Chondrocyte (in vitro differentiated cells): ENCODE data around the gene PKDCC. TPM values are rescaled to one million over a fixed set of nuclear protein-coding genes. Genes with fewer than 3 reads are reported as not detected.

ENCODE experiments used
- DNase-seq: peaks from one replicate; pipeline ENCODE4 v3.0.0; 2021; ENCODE audit warnings: mixed read lengths, low spot score
- H3K27ac Mint-ChIP-seq: one replicate; pipeline ENCODE4 v1.8.0; 2021; ENCODE audit warnings: mild to moderate bottlenecking, moderate library complexity, mixed read lengths; ENCODE audit not compliant: unreplicated experiment
- H3K27me3 Mint-ChIP-seq: 2 replicates; pipeline ENCODE4 v1.8.0; 2021; ENCODE audit warnings: low read depth, mixed read lengths
- H3K36me3 Mint-ChIP-seq: 2 replicates; pipeline ENCODE4 v1.8.0; 2021; ENCODE audit warnings: low read depth, mixed read lengths
- H3K4me1 Mint-ChIP-seq: 2 replicates; pipeline ENCODE4 v1.8.0; 2021; ENCODE audit warnings: low read depth, mild to moderate bottlenecking, mixed read lengths
- H3K4me3 Mint-ChIP-seq: one replicate; pipeline ENCODE4 v1.8.0; 2021; ENCODE audit warnings: mild to moderate bottlenecking, moderate library complexity, mixed read lengths; ENCODE audit not compliant: unreplicated experiment
- H3K9me3 Mint-ChIP-seq: 2 replicates; pipeline ENCODE4 v1.8.0; 2021; ENCODE audit warnings: low read depth, mixed read lengths
- total RNA-seq: library from RNA; stranded (reverse); gene quantifications from 3 replicates; pipeline ENCODE4 v1.2.1, GENCODE V29; 2021
- TF ChIP-seq, protein P1 (sequence below): fragments of 200-600 bp; sonication (generic); IDR thresholded peaks from 2 replicates; pipeline ENCODE4 v1.5.0; 2021; ENCODE audit warnings: antibody characterized with exemption, mild to moderate bottlenecking, moderate library complexity

PKDCC gene
- total RNA-seq, 1 donor from 2014 or later: 164 TPM

DNA sequence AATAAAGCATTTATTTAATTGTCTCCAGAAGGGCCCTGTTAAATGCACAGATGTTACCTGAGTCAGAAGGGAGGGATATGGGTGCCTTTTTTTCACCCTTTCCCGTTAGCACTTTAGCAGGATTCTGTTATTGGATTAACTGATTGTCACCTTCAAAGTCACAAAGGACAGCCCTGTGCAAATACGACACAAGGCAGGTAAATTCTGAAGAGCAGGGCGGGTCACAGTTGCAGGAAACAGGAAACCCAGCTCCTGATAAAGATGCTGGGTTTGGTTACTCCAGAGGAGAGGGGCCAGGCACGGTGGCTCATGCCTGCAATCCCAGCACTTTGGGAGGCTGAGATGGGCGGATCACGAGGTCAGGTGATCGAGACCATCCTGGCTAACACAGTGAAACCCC is 11.4 kb upstream of the PKDCC start:
- Mint-ChIP-seq H3K4me3 (no peak overlapping the region), H3K27me3 (no peaks in the 10 kb centered on the region), H3K27ac (no peak overlapping the region), H3K36me3 (no peaks in the 10 kb centered on the region), H3K9me3 (no peaks in the 10 kb centered on the region), H3K4me1 (peaks cover 16% of the 10 kb centered on the region)
- TF ChIP-seq, protein P1, sequence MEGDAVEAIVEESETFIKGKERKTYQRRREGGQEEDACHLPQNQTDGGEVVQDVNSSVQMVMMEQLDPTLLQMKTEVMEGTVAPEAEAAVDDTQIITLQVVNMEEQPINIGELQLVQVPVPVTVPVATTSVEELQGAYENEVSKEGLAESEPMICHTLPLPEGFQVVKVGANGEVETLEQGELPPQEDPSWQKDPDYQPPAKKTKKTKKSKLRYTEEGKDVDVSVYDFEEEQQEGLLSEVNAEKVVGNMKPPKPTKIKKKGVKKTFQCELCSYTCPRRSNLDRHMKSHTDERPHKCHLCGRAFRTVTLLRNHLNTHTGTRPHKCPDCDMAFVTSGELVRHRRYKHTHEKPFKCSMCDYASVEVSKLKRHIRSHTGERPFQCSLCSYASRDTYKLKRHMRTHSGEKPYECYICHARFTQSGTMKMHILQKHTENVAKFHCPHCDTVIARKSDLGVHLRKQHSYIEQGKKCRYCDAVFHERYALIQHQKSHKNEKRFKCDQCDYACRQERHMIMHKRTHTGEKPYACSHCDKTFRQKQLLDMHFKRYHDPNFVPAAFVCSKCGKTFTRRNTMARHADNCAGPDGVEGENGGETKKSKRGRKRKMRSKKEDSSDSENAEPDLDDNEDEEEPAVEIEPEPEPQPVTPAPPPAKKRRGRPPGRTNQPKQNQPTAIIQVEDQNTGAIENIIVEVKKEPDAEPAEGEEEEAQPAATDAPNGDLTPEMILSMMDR: no peak
- no peak for DNase-seq

DNA sequence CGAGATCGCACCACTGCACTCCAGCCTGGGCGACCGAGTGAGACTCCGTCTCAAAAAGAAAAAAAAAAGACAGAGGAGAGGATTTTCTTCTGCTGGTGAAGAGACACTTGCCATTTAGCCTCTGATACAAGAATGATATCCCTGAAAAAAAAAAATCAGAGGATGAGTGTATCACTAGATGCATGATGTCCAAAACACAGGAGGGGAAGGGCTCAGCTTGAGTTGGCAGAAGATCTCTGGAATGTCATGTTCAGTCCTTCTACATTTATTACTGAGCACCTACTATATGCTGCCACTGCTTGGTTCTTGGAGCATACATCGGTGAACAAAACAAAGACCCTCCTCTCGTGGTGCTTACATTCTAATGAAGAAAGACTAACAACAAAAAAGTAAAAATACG is 10.9 kb upstream of the PKDCC start:
- Mint-ChIP-seq H3K27me3 (no peaks in the 10 kb centered on the region), H3K4me3 (no peak overlapping the region), H3K27ac (no peak overlapping the region), H3K9me3 (no peaks in the 10 kb centered on the region), H3K4me1 (peaks cover 11% of the 10 kb centered on the region), H3K36me3 (no peaks in the 10 kb centered on the region)
- no peak for DNase-seq
- TF ChIP-seq, protein P1: no peak

DNA sequence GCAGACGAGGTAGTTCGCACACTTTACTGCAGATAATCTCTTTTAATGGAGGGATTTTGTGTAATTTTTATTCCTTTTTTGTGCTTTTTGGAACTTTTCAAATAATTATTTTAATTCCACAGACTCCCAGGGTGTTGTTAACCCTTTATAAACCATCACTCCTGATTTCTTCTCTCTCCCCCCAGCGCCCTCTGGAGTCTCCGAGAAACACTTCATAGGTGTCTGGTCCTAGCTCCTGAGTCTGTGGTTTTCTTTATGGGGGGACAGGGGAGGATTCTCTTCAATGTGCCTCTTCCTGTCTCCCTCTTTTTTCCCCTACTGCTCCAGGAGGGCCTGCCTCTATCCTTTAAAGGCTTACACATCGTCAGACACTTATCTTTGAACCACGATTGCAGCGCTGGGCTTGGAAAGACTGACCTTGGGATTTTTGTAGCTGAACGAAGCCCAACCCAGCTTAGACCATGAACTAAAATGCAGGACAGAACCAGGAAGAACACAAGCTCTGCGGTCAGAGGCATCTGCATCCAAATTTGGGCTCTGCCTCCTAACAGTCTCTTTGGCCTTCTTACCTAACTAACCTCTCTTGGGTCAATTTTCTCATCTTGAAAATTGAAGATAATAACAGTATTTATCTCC is 7.1 kb upstream of the PKDCC start:
- no peaks in the 10 kb centered on the region for H3K36me3 Mint-ChIP-seq
- H3K9me3 Mint-ChIP-seq: no peaks in the 10 kb centered on the region
- H3K4me3 Mint-ChIP-seq: no peak overlapping the region
- TF ChIP-seq, protein P1: peak; percentile 47
- H3K27ac Mint-ChIP-seq: no peak overlapping the region
- DNase-seq: no peak
- H3K27me3 Mint-ChIP-seq: no peaks in the 10 kb centered on the region
- peaks cover 16% of the 10 kb centered on the region for H3K4me1 Mint-ChIP-seq

DNA sequence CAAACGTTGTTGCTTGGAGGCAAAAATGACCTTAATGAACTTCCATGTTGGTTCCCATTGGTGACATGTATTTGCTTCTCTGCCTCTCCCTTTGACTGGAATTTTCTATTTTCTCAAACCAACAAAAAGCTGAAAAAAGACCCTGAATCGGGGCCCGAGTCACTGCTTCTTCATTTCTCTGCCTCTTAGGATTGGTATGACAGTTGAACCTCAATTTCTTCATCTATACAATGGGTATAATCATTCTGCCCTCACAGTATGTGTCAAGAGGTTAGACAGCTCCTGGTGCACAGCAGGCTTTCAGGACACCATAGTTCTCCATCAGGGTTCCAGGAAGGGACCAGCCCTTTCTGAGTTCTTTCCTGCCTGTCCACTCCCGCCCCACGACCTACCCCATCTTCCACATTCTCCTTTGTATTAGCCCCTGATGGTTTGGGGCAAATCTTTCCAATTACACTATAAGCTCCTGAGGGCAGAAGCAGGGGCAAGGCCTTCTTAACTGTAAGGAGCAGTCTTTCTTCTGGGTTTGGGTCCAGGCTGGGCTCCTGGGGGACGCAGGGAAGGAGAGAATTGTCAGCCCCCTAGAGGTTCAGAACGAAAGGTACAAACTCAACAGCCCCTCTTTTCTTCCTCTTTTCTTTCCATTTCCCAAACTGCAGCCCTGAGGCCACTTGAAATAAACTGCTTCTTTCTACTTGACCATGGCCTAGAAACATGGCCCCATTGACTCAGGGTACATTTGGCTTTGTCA is 6.3 kb upstream of the PKDCC start:
- no peaks in the 10 kb centered on the region for H3K9me3 Mint-ChIP-seq
- no peaks in the 10 kb centered on the region for H3K27me3 Mint-ChIP-seq
- peaks cover 24% of the 10 kb centered on the region for H3K4me1 Mint-ChIP-seq
- H3K36me3 Mint-ChIP-seq: no peaks in the 10 kb centered on the region
- TF ChIP-seq, protein P1: no peak
- H3K27ac Mint-ChIP-seq: no peak overlapping the region
- DNase-seq: no peak
- no peak overlapping the region for H3K4me3 Mint-ChIP-seq

DNA sequence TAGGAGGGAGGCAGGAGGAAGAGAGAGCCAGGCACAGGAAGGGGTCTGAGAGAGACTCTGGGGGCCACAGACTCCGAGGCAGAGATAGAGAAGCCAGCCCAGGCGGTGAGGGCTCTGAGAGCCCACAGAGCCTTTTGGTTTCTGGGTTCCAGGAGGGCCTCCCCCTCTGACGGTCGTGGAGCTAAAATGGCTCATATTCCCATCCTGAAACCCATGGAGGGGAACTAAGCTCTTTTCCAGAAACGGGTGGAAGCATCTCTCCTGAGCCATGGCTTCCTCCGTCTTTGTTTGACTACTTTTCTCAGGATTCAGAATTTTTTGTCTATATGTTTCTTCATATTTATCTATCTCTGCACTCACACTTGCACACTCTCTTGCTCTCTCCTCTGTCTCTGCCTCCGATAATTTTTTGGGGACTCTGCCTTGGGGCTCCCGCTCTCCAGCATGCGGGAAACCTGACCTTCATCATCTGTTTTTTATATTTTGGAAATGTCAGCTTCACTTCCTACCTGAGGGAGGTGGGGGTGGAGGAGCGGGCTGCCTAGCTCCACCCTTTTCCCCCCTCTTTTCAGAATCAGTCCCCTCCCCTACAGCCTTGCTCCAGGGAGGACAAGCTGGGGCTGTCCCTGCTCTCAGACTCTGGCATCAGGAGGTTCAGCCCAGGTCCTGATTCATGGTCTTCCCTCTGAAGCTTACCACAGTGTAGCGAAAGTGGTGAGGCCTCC is 5.0 kb upstream of the PKDCC start:
- Mint-ChIP-seq H3K36me3 (no peaks in the 10 kb centered on the region), H3K4me1 (peaks cover 29% of the 10 kb centered on the region), H3K27ac (no peak overlapping the region), H3K9me3 (no peaks in the 10 kb centered on the region), H3K4me3 (no peak overlapping the region), H3K27me3 (no peaks in the 10 kb centered on the region)
- DNase-seq: no peak
- TF ChIP-seq, protein P1: no peak
